A549 treated with AZD9567 at 1 μM for 4 hours (cell line): Measurements from ENCODE around the gene MYD88. TPM values are rescaled to one million over a fixed set of nuclear protein-coding genes. Genes with fewer than 3 reads are reported as not detected.

Experiments used
- total RNA-seq: library from RNA; stranded (reverse); fragments of 200-300 nt; extraction: Qiagen RNA extraction; gene quantifications from 5 replicates; pipeline ENCODE4 v1.2.3, GENCODE V29; 2022; ENCODE audit not compliant: insufficient read depth

The MYD88 gene
- total RNA-seq, result 21.5 to 37.7 TPM (median 23.4 TPM) in 5 replicates

GRCh38 chr3:38138349-38139190 lies at the start of gene MYD88:
MYD88 (plus strand) TSS chr3:38138661; CDS start chr3:38138701, 40 bp downstream.

GRCh38 chr3:38136777-38137614 lies 1.5 kb upstream of the MYD88 start, which contains the start of gene ACAA1:
ACAA1 (minus strand) TSS chr3:38137127; CDS start chr3:38137035, 92 bp downstream.

GRCh38 chr3:38164952-38165721 lies 26.7 kb downstream of the MYD88 start, which contains the start of gene OXSR1:
OXSR1 (plus strand) TSS chr3:38165537; CDS start chr3:38165877, 340 bp downstream.

Other genes starting within 250 kb of the MYD88 start
- 0.08 to 0.17 TPM (median 0.11 TPM) in 4 of 5 replicates, not detected in the other for gene VILL, start 147.9 kb upstream of the MYD88 start, total RNA-seq
- gene PLCD1, start 109.0 kb upstream of the MYD88 start, total RNA-seq, result 3.5 to 9.6 TPM (median 3.7 TPM) in 5 replicates
- 0.03 to 0.12 TPM (median 0.08 TPM) in 4 of 5 replicates, not detected in the other for gene DLEC1, start 99.5 kb upstream of the MYD88 start, total RNA-seq
- gene ACAA1, start 1.5 kb upstream of the MYD88 start, total RNA-seq, result 35.8 to 53.9 TPM (median 50.4 TPM) in 5 replicates
- 28.0 to 43.1 TPM (median 34.8 TPM) in 5 replicates for gene OXSR1, start 26.9 kb downstream of the MYD88 start, total RNA-seq
- 0.06 to 0.12 TPM (median 0.10 TPM) in 3 of 5 replicates, not detected in the others for gene SLC22A13, start 127.2 kb downstream of the MYD88 start, total RNA-seq
- gene SLC22A14, start 143.6 kb downstream of the MYD88 start, total RNA-seq, result 0.05 to 0.13 TPM (median 0.07 TPM) in 4 of 5 replicates, not detected in the other
- gene XYLB, start 208.1 kb downstream of the MYD88 start, total RNA-seq, result 3.5 to 4.6 TPM (median 4.2 TPM) in 5 replicates